Hepatocyte (in vitro differentiated cells): ENCODE data around the gene HOTAIR.

Experiments
- CTCF ChIP-seq: fragments of 200-600 bp; sonication (generic); IDR thresholded peaks from 2 replicates; pipeline ENCODE4 v1.5.1; 2016; ENCODE audit warnings: antibody characterized with exemption, mild to moderate bottlenecking; ENCODE audit not compliant: poor library complexity
- EZH2 ChIP-seq: fragments of 200-600 bp; sonication (generic); IDR thresholded peaks from 2 replicates; pipeline ENCODE4 v1.6.1; 2016; ENCODE audit warnings: antibody characterized with exemption, mild to moderate bottlenecking, borderline replicate concordance
- EZH2phosphoT487 ChIP-seq: fragments of 200-600 bp; sonication (generic); IDR thresholded peaks from one replicate; pipeline ENCODE4 v1.6.1; 2018; ENCODE audit warnings: antibody characterized with exemption, mild to moderate bottlenecking, low read depth, moderate library complexity; ENCODE audit not compliant: unreplicated experiment, severe bottlenecking

GRCh38 chr12:53977596-53978445 is 3.1 kb upstream of the HOTAIR start:
- TF ChIP-seq CTCF, result no peak
- peak; percentile 35 for TF ChIP-seq EZH2
- no peak for TF ChIP-seq EZH2phosphoT487
